GM12874 (cell line): Measurements from ENCODE around the gene SUMO4.

Source experiments
- TF ChIP-seq, protein P1 (sequence below): IDR thresholded peaks from 2 replicates; pipeline ENCODE4 v1.5.1; 2011; ENCODE audit warnings: low read depth, mild to moderate bottlenecking, control low read depth, low read length, moderate library complexity; ENCODE audit not compliant: insufficient read depth

SUMO4 gene

DNA sequence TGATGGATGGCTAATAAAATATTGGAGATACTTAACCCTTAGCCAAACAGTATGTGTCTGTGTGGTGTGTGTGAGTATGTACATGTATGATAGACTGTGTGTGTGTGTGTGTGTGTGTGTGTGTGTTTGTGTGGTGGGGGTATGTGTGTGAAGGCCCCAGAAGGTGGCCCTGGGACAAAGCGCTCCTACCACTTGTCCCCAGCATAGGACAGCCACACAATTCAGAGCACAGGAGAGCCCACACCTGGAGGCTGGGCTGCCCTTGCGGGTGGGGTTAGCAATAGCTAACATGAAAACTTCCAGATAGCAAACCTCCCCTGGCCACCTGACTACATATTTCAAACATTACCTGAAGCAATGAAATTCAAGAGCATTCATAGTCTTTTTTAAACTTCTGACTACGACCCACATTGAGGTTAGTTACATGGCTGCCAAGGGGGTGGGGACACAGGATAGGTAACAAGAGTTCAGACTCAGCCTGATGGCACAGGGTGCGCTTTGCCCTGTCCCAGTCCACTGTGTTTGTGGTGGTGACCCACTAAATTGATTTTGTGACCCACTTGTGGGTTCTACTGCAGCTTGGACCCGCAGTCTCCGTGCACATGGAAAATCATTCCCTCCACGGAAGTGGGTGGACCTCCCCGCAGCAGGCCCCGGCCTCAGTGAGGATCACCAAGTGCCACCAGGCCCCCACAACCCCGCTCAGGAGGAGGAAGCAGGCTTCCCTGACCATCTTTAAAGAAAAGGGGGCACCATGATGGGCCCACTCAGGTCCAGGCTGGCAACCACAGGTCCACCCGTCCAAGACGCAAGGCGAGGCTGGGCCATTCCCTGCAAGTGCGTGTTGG, 50.0 kb downstream of the SUMO4 start:
- TF ChIP-seq, protein P1, sequence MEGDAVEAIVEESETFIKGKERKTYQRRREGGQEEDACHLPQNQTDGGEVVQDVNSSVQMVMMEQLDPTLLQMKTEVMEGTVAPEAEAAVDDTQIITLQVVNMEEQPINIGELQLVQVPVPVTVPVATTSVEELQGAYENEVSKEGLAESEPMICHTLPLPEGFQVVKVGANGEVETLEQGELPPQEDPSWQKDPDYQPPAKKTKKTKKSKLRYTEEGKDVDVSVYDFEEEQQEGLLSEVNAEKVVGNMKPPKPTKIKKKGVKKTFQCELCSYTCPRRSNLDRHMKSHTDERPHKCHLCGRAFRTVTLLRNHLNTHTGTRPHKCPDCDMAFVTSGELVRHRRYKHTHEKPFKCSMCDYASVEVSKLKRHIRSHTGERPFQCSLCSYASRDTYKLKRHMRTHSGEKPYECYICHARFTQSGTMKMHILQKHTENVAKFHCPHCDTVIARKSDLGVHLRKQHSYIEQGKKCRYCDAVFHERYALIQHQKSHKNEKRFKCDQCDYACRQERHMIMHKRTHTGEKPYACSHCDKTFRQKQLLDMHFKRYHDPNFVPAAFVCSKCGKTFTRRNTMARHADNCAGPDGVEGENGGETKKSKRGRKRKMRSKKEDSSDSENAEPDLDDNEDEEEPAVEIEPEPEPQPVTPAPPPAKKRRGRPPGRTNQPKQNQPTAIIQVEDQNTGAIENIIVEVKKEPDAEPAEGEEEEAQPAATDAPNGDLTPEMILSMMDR = no peak
